GM18951 (cell line): ENCODE data around the gene DNMT3A.
A peak's percentile ranks its signal among the peaks of the same experiment; 100 is the strongest.

ENCODE experiments used
- POLR2A ChIP-seq: IDR thresholded peaks from 4 replicates; pipeline ENCODE4 v1.6.1; 2011; ENCODE audit warnings: mild to moderate bottlenecking; ENCODE audit not compliant: insufficient read length, insufficient read depth; ENCODE audit errors: extremely low read depth
- in situ Hi-C: fragments of 300-500 bp; cut with MboI; formaldehyde crosslinking; loops from one replicate; pipeline ENCODE4 v1.12.0; 2022; ENCODE audit warnings: low sequenced_read_pairs, mixed read lengths, inconsistent platforms; ENCODE audit not compliant: unreplicated experiment

Gene DNMT3A

DNA sequence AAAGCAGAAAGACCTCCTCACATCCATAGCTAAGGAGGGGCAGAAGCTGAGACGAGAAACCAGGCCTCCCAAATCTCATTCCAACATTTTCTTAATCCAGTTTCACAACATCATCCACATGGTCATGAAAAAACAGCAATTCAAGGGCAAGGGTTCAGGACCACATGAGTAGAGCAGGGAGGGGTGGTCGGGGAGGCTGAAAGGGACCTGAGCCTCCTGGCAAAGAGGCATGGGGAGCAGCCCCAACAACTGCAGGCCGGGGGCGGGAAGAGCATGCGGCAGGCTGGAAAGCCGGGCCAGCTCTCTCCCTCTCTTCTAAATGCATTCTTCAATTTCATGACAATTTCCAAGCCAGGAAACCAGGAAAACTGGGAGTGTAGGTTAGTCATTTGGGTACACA lies 76.7 kb downstream of the DNMT3A start:
- TF ChIP-seq POLR2A, result no peak
- in situ Hi-C loops, result no loop called here

GRCh38 chr2:25262288-25262687 lies 79.4 kb downstream of the DNMT3A start:
- in situ Hi-C loops, result no loop called here
- no peak for TF ChIP-seq POLR2A

DNA sequence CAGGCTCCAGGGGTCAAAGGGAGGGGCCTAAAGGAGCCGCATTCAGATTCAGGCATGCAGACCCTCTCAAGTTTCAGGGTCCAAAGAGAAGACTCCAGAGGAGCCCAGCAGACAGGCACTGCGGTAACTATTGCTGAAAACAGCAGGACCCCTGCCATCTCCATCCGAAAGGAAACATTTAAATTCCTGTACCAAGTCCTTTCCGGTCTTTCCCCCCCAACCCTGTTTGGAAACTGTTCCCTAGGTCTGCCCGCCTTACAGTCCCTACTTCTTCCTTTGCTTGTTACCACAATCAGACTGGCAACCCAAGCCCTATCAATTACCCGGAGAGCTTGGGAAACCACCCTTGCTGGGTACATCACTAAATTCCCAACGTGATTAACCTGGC lies 82.0 kb downstream of the DNMT3A start:
- in situ Hi-C loops, result no loop called here
- no peak for TF ChIP-seq POLR2A

DNA sequence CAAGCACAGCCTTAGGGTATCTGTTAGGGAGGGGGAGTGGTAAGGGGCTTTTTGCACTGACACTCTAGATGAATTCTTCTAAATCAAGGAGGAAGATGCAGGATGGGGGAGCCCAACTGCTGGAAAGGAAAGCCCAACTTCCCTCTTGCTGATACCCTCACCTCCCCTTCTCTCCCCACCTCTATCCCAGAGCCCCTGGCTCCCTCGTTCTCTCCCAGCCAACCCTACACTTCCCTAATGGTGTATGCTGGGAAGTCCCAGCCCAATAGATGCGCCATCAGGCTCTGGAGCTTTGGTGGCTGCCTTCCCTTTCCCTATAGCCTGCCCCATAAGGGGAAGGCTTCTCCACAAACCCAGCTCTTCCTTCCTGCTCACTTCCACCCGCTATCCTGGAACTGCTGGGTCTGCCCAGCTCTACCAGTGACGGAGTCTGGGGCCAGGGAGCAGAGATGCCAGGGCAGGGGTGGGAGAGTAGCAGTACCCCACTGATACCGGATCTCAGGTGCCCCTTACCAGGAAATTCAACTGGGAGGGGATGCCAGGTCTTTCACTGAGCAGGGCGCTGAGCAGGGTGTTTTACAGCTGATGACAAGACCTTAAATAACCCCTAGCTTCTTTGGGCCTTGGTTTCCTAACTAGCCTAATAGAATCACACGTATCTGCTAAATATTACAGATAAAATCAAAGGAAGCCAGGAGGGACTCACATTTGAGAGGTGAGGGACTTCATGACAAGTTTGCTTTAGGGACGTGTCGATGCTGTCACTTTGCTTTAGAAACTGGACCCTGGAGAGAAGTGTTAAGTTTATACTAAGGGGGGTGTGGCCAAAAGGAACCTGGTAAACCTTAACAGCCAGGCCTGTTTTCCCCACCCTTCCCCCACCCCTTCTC lies 82.6 kb downstream of the DNMT3A start:
- TF ChIP-seq POLR2A, result no peak
- in situ Hi-C loops, result no loop called here

DNA sequence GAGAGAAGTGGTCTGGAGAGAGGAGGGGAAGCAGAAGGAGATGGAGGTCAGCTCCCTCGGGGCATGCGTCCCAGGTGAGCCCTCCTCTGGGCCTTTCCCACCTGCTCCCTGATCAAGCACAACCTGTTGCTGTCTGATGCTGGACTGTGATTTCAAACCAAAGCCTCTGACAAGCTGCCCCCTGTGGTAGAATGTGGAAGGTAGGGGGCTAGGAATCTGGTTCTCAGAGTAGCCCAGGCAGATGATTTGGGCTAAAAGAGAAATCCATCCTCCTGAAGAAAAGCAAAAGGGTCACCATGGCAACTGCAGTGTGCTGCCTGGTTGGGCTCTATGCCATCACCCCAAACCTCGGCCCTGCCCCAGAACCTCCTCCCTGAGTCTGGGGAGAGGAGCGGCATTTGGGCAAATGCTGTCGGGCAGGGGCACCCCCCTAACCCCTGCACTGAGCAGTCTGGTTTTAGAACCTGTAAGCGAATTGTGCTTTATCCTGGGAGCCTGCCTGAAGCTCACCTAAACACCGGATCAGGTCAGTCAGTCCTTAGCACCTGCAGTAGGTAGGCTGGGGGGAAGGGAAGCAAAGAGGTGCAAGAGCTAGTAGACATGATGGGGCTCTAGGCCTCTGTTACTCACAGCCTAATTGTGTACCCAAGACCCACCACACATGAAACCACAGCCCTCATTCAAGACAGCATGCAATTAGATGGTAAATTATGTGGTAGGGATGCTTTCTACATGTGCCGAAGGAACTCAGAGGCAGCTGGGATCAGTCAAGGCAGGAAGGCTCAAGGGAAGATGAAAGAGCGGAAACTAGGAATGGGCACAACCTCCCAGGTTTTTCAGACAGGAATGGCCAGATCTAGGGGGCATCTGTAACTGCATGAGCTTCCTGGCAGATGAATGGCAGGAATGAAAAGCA lies 83.5 kb downstream of the DNMT3A start:
- no peak for TF ChIP-seq POLR2A
- in situ Hi-C loops, result no loop called here

DNA sequence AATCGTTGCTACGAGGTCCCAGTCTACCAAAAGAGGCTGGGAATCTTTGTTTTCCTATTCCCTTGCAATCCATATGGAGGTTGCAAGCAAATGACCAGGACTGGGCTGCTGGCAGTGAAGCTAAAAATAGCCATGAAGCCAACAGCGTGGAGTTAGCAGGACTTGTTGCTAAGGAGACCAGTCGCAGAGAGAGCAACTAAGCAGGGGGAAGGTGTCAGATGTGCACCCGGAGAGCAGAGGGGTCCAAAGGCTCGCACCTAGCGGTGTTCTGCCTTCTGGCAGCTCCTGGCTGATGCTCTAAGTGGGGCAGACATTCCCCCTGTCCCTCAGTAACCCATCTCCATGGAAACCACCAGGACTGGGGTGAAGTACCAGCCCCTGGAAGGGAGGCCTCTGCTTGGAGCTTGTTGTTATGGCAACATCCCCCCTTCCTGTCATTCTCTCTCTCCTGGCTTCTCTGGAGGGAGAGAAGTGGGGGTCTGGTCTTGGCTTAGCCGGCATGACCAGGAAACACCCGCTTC lies 84.6 kb downstream of the DNMT3A start:
- in situ Hi-C loops, result no loop called here
- no peak for TF ChIP-seq POLR2A

DNA sequence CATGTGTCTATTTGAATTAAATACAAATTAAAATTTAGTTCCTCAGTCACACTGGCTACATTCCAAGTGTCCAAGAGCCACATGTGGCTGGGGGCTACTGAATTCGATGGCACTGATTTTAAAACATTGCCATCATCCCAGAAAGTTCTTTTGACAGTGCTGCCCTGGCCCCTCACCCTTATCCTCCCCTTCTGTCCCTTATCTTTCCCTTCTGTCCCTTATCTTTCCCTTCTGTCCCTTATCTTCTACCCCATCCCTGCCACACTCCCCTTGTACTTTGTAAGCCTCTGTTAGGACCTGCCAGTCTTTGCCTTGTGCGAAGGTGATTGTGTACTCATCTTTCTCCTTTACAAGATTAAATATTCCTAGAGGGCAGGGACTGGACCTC lies 85.2 kb downstream of the DNMT3A start:
- in situ Hi-C loops, result no loop called here
- TF ChIP-seq POLR2A, result no peak

- in situ Hi-C loops, result no loop called here
- no peak for TF ChIP-seq POLR2A
Observed at GRCh38 chr2:25255745-25256487, 85.8 kb downstream of the DNMT3A start.

GRCh38 chr2:25254961-25255360 lies 86.8 kb downstream of the DNMT3A start:
- no peak for TF ChIP-seq POLR2A
- in situ Hi-C loops, result no loop called here

DNA sequence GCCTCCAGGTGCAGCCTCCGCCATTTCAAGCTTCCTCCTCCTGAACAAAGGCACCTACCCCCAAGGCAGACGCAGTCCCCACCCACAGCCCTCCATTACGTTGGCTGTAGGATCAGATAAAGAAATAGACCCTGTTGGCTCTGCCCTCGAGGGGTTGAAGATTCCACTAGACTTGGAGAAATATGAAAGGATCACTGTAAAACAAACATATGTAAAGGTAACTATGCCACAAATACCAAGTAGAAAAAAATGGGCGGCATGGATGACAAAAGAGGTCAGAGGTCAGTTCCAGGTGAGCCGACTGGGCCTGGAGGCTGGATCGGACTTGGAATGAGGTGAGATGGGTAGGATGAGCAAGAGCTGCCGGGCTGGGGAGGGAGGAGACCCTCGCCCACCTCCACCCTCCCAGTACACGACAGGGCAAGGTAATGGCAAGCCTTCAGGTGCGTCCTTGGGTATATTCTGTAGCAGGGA lies 88.5 kb downstream of the DNMT3A start:
- no peak for TF ChIP-seq POLR2A
- in situ Hi-C loops, result no loop called here

DNA sequence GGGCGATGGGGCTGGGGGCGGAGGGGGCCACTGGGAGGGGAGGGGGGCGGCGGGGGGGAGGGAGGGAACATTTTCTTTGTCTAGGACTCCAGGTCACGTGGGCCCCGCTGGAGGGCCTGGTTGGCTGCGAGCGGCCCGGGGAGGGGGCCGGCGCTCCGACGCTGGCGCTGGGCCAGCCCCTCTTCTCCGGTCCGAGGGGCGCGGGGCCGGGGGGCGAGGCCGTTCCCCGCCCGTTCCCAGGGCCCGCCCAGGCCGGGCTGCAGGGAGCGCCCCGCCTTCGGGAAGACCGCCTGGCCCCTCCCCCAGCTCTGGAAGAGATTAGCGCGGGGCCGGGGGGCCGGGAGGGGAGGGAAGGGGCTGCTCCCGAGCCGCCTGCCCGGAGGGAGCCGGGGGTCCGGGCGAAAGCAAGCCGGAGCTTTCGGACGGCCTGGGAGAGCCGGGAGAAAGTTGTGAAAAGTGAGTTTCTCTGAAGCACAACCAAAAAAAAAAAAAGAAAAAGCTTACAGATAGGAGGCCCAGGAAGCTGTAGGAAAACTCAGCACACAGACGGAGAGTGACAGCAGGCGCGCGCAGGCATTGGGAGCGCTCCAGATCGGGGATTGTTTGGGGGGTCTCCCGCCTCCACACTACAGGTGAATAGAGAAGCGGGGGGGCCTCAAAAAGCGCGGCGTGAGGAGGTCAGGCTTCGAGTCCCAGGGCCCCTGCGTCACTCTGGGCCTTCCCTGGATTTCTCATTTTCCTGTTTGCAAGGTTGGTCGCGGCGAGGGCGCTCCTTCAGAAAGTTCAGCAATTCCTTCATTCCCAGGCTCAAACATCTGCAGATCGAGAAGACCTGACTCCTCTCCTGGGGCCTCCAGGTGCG lies 89.2 kb downstream of the DNMT3A start:
- TF ChIP-seq POLR2A, result peak; percentile 37
- in situ Hi-C loops, result no loop called here

DNA sequence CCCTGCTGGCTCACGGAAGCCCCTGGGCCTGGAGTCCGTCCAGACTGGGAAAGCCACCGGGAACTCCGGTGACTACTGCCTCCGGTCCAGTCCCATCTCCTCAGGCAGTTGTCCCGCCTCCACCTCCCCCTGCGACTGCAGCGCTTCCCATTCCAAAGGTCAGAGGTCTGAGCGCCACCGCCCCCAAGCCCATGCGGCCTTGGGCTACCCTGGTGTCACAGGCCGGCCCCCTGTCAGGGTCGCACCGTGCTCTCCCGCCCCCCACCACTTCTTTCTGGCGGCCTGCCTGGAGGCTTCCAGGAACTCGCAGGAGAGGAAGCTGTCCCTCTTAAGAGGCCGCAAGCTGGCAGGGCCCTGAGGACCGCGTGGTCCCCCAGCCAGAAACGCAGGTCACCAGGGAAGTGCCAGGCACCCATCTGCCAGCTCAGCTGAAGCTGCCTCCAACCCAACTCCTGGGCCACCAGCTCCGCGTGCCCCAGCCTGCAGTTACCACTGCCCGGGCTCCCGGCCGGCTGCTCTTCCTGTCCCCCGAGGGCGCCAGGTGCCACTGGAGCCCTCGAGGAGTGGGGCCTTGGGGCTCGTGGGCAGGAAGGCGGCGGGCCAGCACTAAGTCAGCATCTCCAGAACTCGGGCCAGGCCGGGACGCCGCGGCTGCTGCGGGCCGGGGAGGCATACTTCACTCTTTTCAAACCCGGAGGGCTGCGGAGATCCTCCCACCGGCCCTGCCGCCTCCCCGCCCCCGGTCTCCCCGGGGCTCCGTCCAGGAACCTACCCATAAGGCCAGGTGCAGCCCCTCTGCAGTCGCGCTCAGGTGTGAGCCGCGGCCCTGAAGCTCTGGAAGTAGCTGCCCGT lies 90.1 kb downstream of the DNMT3A start:
- TF ChIP-seq POLR2A, result peak; percentile 40
- in situ Hi-C loops, result no loop called here
